WTC11 (cell line): Measurements from ENCODE around the gene PSME2. TPM values are rescaled to one million over a fixed set of nuclear protein-coding genes. Genes with fewer than 3 reads are reported as not detected.

Experiments
- ATAC-seq: fragments of 200-7000 bp; cut with Tn5 transposase; 2 replicates; pipeline ENCODE4 v1.10.0; 2021; ENCODE audit warnings: mild to moderate bottlenecking, moderate library complexity
- CTCF ChIA-PET: fragments of 300-600 bp; sonication (Branson Sonifier 250); formaldehyde crosslinking; loops from one replicate; lab custom pipeline; 2021; ENCODE audit warnings: antibody characterized with exemption; lab: Charles Lee
- POLR2A ChIA-PET: fragments of 350-600 bp; sonication (Branson Sonifier 250); formaldehyde crosslinking; loops from one replicate; lab custom pipeline; 2021; ENCODE audit warnings: antibody characterized with exemption; lab: Charles Lee
- DNase-seq: peaks from one replicate; pipeline ENCODE4 v3.0.0; 2021; ENCODE audit warnings: low spot score
- H3K27ac Mint-ChIP-seq: 2 replicates; pipeline ENCODE4 v1.8.0; 2021; ENCODE audit warnings: mixed read lengths
- H3K27me3 Mint-ChIP-seq: 2 replicates; pipeline ENCODE4 v1.8.0; 2021; ENCODE audit warnings: low read depth, mild to moderate bottlenecking, moderate library complexity, mixed read lengths
- H3K36me3 Mint-ChIP-seq: 2 replicates; pipeline ENCODE4 v1.8.0; 2021; ENCODE audit warnings: mixed read lengths
- H3K4me1 Mint-ChIP-seq: 2 replicates; pipeline ENCODE4 v1.8.0; 2022; ENCODE audit warnings: mixed read lengths
- H3K4me3 Mint-ChIP-seq: 2 replicates; pipeline ENCODE4 v1.8.0; 2021; ENCODE audit warnings: mild to moderate bottlenecking, moderate library complexity, mixed read lengths
- H3K9me3 Mint-ChIP-seq: 2 replicates; pipeline ENCODE4 v1.8.0; 2021; ENCODE audit warnings: mixed read lengths
- FOXJ3 ChIP-seq: sonication (generic); formaldehyde crosslinking; IDR thresholded peaks from 2 replicates; pipeline ENCODE4 v1.9.0; 2021; ENCODE audit warnings: missing genetic modification reagents, mild to moderate bottlenecking, borderline replicate concordance
- FOXK1 ChIP-seq: sonication (generic); formaldehyde crosslinking; IDR thresholded peaks from 2 replicates; pipeline ENCODE4 v1.8.0; 2022; ENCODE audit warnings: mild to moderate bottlenecking, moderate library complexity, missing genetic modification reagents
- GABPB1 ChIP-seq: sonication (generic); formaldehyde crosslinking; IDR thresholded peaks from 2 replicates; pipeline ENCODE4 v1.8.1; 2023; ENCODE audit warnings: mild to moderate bottlenecking, missing genetic modification reagents
- MYBL2 ChIP-seq: sonication (generic); formaldehyde crosslinking; IDR thresholded peaks from 2 replicates; pipeline ENCODE4 v1.8.1; 2023; ENCODE audit warnings: mild to moderate bottlenecking, moderate library complexity, missing genetic modification reagents
- NR3C1 ChIP-seq: sonication (generic); formaldehyde crosslinking; conservative IDR thresholded peaks from 2 replicates; pipeline ENCODE4 v1.8.1; 2023; ENCODE audit warnings: low read depth, mild to moderate bottlenecking, missing genetic modification reagents
- RELA ChIP-seq: sonication (generic); formaldehyde crosslinking; IDR thresholded peaks from 2 replicates; pipeline ENCODE4 v1.8.1; 2022; ENCODE audit warnings: missing genetic modification reagents, mild to moderate bottlenecking, borderline replicate concordance
- TP53 ChIP-seq: sonication (generic); formaldehyde crosslinking; IDR thresholded peaks from 2 replicates; pipeline ENCODE4 v1.8.1; 2023; ENCODE audit warnings: mild to moderate bottlenecking, missing genetic modification reagents
- total RNA-seq: library from RNA; stranded (reverse); gene quantifications from 3 replicates; pipeline ENCODE4 v1.2.3, GENCODE V29; 2021
- TF ChIP-seq, protein P1 (sequence below): fragments of 250-450 bp; sonication (Bioruptor Pico); IDR thresholded peaks from 2 replicates; pipeline ENCODE4 v1.9.0; 2021; ENCODE audit warnings: mild to moderate bottlenecking, borderline replicate concordance
- TF ChIP-seq, protein P2 (sequence below): sonication (generic); formaldehyde crosslinking; IDR thresholded peaks from 2 replicates; pipeline ENCODE4 v1.8.1; 2023; ENCODE audit warnings: mild to moderate bottlenecking, missing genetic modification reagents, borderline replicate concordance

The PSME2 gene
- total RNA-seq, 1 experiment from 2014 or later = 103 TPM

DNA sequence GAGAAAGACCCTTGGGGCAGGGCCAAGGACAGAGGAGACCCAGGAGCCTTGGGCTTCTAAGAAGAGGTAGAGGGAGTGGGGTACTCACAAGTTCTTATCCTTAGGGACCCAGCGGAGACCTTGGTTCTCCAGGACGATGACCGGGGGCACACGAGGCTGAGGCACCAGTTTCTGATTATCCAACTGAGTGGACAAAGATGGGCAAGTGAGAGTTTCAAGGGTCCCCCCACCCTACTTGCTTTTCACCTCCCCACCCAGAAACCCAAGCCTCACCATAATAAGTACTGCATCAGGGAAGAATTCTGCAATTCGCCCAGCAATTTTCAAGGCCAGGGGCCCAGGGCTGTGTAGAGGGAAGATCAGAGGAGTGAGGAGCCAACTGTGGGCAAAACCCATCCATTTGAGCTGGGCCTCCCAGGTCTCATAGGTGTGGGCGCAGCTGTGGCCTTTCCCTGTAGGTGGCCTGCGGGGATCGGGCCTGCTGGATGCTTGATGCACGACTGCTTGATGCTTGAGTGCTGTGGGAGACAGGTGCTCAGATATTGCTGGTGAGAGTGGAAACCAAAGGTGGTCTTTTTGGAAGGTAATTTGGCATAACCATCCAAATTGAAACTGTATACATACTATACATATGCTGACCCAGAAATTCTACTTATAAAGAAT is 7.0 kb downstream of the PSME2 start:
- POLR2A ChIA-PET = interaction anchor here (0.6 kb wide), 1 partner anchor 496 kb away, joined by 3 read pairs; no protein-coding TSS in a partner anchor
- CTCF ChIA-PET = interaction anchor here (0.7 to 1.4 kb wide), 2 partner anchors 18 to 21 kb away, joined by 3 to 5 read pairs; partner anchors contain the start of gene IRF9

DNA sequence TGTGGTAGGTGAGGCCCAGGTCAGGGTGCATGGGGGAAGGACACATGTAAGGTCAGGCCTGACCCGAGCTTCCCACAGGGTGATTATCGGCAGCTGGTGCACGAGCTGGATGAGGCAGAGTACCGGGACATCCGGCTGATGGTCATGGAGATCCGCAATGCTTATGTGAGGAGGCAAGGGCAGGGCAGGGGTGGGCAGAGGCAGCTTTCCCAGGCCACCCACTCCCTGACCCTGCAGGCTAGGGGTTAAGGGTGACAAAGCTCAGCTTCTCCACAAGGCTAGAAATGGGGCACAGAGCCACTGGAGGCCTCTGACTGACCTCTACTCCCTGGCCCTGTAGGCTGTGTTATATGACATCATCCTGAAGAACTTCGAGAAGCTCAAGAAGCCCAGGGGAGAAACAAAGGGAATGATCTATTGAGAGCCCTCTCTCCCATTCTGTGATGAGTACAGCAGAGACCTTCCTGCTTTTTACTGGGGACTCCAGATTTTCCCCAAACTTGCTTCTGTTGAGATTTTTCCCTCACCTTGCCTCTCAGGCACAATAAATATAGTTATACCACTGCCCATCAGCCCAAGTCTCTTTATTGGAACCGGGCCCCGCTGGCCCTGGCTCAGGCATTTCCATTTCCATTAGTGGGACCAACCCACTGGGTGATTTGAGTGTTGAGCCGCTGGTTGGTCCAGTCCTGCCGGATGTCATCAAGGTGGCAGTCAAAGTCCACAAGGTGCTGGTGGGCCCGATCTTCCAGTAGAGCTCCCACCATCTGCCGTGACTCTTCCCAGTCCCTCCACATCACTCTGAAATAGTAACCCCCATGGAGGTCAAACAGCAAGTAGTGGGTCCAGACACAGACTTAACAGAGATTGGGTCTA is 7.8 kb downstream of the PSME2 start:
- Mint-ChIP-seq H3K27ac (peak overlapping the region; percentile 80), H3K27me3 (no peaks in the 10 kb centered on the region), H3K36me3 (peaks cover 33% of the 10 kb centered on the region), H3K4me3 (peak overlapping the region; percentile 95), H3K4me1 (peaks cover 31% of the 10 kb centered on the region), H3K9me3 (no peaks in the 10 kb centered on the region)
- CTCF ChIA-PET = interaction anchor here (0.7 to 4.3 kb wide), 5 partner anchors 17 to 77 kb away, joined by 3 to 31 read pairs (median 5); partner anchors contain the start of genes IRF9 and MDP1
- TF ChIP-seq, protein P1, sequence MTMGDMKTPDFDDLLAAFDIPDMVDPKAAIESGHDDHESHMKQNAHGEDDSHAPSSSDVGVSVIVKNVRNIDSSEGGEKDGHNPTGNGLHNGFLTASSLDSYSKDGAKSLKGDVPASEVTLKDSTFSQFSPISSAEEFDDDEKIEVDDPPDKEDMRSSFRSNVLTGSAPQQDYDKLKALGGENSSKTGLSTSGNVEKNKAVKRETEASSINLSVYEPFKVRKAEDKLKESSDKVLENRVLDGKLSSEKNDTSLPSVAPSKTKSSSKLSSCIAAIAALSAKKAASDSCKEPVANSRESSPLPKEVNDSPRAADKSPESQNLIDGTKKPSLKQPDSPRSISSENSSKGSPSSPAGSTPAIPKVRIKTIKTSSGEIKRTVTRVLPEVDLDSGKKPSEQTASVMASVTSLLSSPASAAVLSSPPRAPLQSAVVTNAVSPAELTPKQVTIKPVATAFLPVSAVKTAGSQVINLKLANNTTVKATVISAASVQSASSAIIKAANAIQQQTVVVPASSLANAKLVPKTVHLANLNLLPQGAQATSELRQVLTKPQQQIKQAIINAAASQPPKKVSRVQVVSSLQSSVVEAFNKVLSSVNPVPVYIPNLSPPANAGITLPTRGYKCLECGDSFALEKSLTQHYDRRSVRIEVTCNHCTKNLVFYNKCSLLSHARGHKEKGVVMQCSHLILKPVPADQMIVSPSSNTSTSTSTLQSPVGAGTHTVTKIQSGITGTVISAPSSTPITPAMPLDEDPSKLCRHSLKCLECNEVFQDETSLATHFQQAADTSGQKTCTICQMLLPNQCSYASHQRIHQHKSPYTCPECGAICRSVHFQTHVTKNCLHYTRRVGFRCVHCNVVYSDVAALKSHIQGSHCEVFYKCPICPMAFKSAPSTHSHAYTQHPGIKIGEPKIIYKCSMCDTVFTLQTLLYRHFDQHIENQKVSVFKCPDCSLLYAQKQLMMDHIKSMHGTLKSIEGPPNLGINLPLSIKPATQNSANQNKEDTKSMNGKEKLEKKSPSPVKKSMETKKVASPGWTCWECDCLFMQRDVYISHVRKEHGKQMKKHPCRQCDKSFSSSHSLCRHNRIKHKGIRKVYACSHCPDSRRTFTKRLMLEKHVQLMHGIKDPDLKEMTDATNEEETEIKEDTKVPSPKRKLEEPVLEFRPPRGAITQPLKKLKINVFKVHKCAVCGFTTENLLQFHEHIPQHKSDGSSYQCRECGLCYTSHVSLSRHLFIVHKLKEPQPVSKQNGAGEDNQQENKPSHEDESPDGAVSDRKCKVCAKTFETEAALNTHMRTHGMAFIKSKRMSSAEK = no peak
- TF ChIP-seq NR3C1 (CRISPR knock-in tag) (no peak), RELA (CRISPR knock-in tag) (no peak), TP53 (CRISPR knock-in tag) (no peak), FOXK1 (CRISPR knock-in tag) (no peak), FOXJ3 (no peak)
- TF ChIP-seq, protein P2, sequence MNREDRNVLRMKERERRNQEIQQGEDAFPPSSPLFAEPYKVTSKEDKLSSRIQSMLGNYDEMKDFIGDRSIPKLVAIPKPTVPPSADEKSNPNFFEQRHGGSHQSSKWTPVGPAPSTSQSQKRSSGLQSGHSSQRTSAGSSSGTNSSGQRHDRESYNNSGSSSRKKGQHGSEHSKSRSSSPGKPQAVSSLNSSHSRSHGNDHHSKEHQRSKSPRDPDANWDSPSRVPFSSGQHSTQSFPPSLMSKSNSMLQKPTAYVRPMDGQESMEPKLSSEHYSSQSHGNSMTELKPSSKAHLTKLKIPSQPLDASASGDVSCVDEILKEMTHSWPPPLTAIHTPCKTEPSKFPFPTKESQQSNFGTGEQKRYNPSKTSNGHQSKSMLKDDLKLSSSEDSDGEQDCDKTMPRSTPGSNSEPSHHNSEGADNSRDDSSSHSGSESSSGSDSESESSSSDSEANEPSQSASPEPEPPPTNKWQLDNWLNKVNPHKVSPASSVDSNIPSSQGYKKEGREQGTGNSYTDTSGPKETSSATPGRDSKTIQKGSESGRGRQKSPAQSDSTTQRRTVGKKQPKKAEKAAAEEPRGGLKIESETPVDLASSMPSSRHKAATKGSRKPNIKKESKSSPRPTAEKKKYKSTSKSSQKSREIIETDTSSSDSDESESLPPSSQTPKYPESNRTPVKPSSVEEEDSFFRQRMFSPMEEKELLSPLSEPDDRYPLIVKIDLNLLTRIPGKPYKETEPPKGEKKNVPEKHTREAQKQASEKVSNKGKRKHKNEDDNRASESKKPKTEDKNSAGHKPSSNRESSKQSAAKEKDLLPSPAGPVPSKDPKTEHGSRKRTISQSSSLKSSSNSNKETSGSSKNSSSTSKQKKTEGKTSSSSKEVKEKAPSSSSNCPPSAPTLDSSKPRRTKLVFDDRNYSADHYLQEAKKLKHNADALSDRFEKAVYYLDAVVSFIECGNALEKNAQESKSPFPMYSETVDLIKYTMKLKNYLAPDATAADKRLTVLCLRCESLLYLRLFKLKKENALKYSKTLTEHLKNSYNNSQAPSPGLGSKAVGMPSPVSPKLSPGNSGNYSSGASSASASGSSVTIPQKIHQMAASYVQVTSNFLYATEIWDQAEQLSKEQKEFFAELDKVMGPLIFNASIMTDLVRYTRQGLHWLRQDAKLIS (CRISPR knock-in tag) = no peak
- ATAC-seq (no peak), DNase-seq (no peak)
- POLR2A ChIA-PET = interaction anchor here (0.6 to 1.7 kb wide), 4 partner anchors 9 to 495 kb away, joined by 3 to 5 read pairs (median 3); partner anchors contain the start of genes DCAF11, NRL and PCK2

More for the DNA sequence above, 7.0 kb downstream of the PSME2 start:
- ATAC-seq (no peak), DNase-seq (no peak)
- H3K27me3 Mint-ChIP-seq = no peaks in the 10 kb centered on the region
- no peaks in the 10 kb centered on the region for H3K9me3 Mint-ChIP-seq
- peaks cover 31% of the 10 kb centered on the region for H3K4me1 Mint-ChIP-seq
- TF ChIP-seq MYBL2 (CRISPR knock-in tag) (no peak), GABPB1 (CRISPR knock-in tag) (peak; percentile 48)
- H3K36me3 Mint-ChIP-seq = peaks cover 36% of the 10 kb centered on the region
- H3K27ac Mint-ChIP-seq = peak overlapping the region; percentile 53; the same call in 1 of the 2 replicates
- peak overlapping the region; percentile 95 for H3K4me3 Mint-ChIP-seq
